ENCODE data around the gene MAP4K1.

MAP4K1 gene

DNA sequence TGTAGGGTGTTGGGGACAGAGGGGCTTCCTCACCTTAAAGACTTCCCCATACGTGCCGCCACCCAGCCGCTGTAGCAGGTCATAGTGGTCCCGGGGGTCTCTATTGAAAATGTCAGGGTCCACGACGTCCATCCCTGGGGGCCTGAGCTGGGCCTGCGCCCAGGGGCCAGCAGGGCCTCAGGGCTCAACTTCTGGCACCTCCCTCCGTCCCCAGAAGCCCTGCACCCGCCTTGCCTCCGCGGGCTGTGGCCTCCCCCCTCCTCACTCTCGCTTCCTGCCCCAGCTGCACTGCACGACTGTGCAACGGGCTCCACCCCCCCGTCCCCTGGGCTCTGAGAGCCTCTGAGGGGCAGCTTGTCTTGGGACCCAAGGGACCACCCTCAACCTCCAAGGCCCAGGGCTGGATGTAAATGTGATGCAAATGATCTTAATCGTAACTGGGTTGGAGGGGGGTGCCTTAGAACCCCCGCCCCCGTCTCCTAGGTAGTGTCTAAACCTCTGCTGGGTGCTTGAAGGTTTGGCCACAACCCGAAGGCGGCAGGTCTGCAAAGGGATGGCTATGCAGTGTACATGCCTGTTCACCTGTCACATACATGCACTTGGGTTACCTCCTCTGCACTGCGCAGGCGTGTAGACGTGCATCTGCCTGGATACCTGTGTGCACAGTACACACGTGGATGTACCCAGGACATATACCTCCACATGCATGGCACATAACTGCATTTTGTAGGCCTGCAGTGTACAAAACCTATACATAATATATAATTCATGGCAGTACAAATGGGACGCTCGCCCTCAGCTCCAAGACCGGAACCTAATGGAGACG is at the start of gene MAP4K1 (continued):
- peak; percentile 40 for TF ChIP-seq ZNF398 (tag by site-specific recombination; IDR thresholded peaks at IDR 0.05)
- peak; percentile 12; the same call in 1 of the 2 replicates for TF ChIP-seq SP2 (tag by site-specific recombination; IDR thresholded peaks at IDR 0.05)
- TF ChIP-seq ZNF302 (tag by site-specific recombination; IDR thresholded peaks at IDR 0.05; ENCODE audit: low read depth), result no peak
- TF ChIP-seq ZNF76 (tag by site-specific recombination; IDR thresholded peaks at IDR 0.05; ENCODE audit: borderline replicate concordance, low read depth), result no peak
- TF ChIP-seq ZBTB20 (tag by site-specific recombination; IDR thresholded peaks at IDR 0.05), result peak; percentile 14; the same call in 1 of the 2 replicates
- TF ChIP-seq, protein P1, sequence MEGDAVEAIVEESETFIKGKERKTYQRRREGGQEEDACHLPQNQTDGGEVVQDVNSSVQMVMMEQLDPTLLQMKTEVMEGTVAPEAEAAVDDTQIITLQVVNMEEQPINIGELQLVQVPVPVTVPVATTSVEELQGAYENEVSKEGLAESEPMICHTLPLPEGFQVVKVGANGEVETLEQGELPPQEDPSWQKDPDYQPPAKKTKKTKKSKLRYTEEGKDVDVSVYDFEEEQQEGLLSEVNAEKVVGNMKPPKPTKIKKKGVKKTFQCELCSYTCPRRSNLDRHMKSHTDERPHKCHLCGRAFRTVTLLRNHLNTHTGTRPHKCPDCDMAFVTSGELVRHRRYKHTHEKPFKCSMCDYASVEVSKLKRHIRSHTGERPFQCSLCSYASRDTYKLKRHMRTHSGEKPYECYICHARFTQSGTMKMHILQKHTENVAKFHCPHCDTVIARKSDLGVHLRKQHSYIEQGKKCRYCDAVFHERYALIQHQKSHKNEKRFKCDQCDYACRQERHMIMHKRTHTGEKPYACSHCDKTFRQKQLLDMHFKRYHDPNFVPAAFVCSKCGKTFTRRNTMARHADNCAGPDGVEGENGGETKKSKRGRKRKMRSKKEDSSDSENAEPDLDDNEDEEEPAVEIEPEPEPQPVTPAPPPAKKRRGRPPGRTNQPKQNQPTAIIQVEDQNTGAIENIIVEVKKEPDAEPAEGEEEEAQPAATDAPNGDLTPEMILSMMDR (tag by site-specific recombination; IDR thresholded peaks at IDR 0.05), result 0 out of 2 replicates have a peak, but pooled peaks have one; percentile 26
- TF ChIP-seq KLF8 (tag by site-specific recombination; IDR thresholded peaks at IDR 0.05), result no peak
- TF ChIP-seq, protein P2, sequence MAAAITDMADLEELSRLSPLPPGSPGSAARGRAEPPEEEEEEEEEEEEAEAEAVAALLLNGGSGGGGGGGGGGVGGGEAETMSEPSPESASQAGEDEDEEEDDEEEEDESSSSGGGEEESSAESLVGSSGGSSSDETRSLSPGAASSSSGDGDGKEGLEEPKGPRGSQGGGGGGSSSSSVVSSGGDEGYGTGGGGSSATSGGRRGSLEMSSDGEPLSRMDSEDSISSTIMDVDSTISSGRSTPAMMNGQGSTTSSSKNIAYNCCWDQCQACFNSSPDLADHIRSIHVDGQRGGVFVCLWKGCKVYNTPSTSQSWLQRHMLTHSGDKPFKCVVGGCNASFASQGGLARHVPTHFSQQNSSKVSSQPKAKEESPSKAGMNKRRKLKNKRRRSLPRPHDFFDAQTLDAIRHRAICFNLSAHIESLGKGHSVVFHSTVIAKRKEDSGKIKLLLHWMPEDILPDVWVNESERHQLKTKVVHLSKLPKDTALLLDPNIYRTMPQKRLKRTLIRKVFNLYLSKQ (tag by site-specific recombination; IDR thresholded peaks at IDR 0.05; ENCODE audit: borderline replicate concordance), result no peak
- TF ChIP-seq, protein P3, sequence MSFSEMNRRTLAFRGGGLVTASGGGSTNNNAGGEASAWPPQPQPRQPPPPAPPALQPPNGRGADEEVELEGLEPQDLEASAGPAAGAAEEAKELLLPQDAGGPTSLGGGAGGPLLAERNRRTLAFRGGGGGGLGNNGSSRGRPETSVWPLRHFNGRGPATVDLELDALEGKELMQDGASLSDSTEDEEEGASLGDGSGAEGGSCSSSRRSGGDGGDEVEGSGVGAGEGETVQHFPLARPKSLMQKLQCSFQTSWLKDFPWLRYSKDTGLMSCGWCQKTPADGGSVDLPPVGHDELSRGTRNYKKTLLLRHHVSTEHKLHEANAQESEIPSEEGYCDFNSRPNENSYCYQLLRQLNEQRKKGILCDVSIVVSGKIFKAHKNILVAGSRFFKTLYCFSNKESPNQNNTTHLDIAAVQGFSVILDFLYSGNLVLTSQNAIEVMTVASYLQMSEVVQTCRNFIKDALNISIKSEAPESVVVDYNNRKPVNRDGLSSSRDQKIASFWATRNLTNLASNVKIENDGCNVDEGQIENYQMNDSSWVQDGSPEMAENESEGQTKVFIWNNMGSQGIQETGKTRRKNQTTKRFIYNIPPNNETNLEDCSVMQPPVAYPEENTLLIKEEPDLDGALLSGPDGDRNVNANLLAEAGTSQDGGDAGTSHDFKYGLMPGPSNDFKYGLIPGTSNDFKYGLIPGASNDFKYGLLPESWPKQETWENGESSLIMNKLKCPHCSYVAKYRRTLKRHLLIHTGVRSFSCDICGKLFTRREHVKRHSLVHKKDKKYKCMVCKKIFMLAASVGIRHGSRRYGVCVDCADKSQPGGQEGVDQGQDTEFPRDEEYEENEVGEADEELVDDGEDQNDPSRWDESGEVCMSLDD (tag by site-specific recombination; IDR thresholded peaks at IDR 0.05), result peak; percentile 14; the same call in 1 of the 2 replicates
- TF ChIP-seq ZSCAN16 (tag by site-specific recombination; IDR thresholded peaks at IDR 0.05), result no peak
- no peak for TF ChIP-seq ZNF169 (tag by site-specific recombination; IDR thresholded peaks at IDR 0.05)
- TF ChIP-seq ZFHX2 (tag by site-specific recombination; conservative IDR thresholded peaks at IDR 0.05), result peak; percentile 51; the same call in 1 of the 2 replicates
- TF ChIP-seq SP7 (tag by site-specific recombination; IDR thresholded peaks at IDR 0.05), result no peak
- no peak; the same call in none of the 2 replicates for TF ChIP-seq GLIS2 (tag by site-specific recombination; IDR thresholded peaks at IDR 0.05)
- TF ChIP-seq ZNF221 (tag by site-specific recombination; IDR thresholded peaks at IDR 0.05; ENCODE audit: borderline replicate concordance), result no peak
- peak; percentile 44; the same call in 1 of the 2 replicates for TF ChIP-seq ZNF341 (tag by site-specific recombination; IDR thresholded peaks at IDR 0.05; ENCODE audit: low read depth)
- no peak for TF ChIP-seq ZNF510 (tag by site-specific recombination; IDR thresholded peaks at IDR 0.05; ENCODE audit: insufficient replicate concordance)
